NCI-H2081 treated with DMSO at 0.1 percent for 48 hours (cell line): ENCODE measurements around the gene ORC4.
"Not testable (repeated sequence)": the region's sequence is repeated elsewhere in the genome, so short reads cannot be mapped to it uniquely, and the experiment has no call there.

Source experiments
- DNase-seq: peaks from one replicate; lab custom pipeline; 2025; lab: John Stamatoyannopoulos, UW

Gene ORC4

DNA sequence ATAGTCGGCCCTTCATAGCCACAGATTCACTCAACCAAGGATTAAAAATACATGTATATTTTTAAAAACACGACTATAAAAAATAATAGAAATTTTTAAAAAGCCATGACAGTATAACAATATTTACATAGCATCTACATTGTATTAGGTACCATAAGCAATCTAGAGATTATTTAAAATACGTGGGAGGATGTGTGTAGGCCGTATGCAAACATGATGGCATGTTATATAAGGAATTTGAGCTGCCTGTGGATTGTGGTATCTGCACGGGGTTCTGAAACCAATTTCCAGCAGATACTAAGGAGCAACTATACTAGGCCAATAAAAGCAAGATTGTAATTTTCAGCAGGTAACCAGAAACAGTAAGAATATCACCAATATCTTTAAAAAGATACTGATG is 5.9 kb downstream of the ORC4 start:
- DNase-seq: no peak

DNA sequence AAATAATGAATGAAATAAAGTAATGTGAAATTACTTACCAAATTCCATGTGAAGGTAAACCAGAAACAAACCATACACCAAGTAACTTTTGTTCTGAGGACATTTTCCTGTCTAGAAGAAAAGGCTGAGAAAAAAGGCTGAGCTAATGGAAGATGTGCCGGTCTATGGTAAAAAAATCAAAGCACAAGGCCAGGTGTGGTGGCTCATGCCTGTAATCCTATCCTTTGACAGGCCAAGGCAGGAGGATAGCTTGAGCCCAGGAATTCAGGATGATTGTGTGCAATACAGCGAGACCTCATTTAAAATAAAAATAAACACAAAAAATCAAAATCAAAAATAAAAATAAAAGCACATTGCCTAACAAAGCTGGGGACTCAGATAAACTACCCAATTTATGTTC is 6.7 kb downstream of the ORC4 start:
- DNase-seq: no peak

DNA sequence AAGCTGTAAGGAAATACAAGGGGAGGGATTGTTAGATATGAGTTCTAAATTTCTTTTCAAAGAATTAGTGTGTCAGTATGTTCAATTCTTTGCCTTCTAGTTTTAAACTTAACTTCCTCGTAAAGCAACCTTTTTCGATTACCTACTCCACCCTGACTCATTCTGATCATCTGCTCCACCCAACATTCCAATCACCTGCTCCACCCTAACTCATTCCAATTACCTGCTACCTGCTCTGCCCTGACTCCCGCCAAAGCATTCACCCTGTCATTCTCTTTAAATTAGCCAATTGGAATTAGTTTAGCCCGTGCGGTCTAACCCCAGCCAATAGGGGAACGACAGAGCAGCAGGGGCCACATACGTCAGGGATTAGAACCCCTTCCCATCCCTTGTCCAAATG is 12.1 kb downstream of the ORC4 start:
- not testable (repeated sequence) for DNase-seq

DNA sequence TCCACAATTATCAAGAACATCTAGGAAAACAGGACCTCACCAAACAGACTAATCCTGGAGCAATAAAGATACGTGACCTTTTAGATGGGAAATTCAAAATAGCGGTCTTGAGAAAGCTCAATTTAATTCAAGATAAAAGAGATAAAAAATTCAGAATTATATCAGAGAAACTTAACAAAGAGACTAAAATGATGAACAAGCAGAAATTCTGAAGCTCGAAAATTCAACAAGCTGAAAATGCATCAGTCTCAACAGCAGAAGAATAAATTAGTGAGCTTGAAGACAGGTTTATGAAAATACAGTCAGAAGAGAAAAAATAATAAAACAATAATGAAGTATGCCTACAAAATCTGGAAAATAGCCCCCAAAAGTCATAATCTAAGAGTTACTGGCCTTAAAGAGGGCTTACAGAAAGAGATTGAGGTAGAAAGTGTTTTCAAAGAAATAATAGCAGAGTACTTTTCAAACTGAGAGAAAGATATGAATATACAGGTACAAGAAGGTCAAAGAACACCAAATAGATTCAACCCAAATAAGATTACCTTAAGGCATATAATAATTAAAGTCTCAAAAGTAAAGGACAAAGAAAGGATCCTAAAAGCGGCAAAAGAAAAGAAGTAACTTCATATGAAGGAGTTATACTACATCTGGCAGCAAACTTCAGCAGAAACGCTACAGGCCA is 13.2 kb downstream of the ORC4 start:
- no peak for DNase-seq

DNA sequence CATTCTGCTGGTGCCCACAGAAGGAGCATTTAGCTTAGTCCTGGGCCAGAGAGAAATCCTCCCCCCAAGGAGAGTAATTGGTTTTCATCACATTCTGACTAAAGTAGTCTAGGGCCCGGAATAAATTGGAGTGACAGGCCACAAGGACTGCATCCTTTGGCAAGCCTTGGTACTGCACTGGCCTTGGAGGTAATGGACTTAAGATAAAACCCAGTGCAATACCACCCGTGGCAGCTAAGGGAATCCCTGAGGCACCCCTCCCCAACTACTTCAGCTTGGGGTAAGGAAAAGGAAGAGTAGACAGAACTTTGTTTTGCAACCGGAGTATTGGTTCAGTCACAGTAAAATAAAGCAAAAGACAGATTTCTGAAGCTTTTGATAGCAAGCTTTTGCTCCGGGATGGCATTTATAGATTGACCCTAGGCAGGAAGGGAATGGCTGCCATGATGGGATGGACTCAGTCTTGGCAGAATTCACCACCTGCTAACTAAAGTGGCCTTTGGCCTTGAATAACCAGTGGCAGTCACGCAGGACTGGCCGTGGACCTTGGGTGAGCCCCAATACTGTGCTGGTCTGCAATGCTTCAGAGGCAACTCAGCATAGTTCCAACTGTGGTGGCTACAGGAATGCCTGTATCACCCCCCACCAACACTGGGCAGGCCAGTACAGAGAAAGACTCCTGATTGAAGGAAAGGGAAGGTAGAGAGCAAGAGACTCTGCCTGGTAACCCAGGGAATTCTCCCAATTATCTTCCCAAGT is 14.1 kb downstream of the ORC4 start:
- no peak for DNase-seq

DNA sequence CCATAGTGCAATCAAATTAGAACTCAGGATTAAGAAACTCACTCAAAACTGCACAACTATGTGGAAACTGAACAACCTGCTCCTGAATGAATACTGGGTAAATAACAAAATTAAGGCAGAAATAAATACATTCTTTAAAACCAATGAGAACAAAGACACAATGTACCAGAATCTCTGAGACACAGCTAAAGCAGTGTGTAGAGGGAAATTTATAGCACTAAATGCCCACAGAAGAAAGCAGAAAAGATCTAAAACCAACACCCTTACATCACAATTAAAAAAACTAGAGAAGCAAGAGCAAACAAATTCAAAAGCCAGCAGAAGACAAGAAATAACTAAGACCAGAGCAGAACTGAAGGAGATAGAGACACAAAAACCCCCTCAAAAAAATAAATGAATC is 18.1 kb downstream of the ORC4 start:
- DNase-seq: not testable (repeated sequence)

DNA sequence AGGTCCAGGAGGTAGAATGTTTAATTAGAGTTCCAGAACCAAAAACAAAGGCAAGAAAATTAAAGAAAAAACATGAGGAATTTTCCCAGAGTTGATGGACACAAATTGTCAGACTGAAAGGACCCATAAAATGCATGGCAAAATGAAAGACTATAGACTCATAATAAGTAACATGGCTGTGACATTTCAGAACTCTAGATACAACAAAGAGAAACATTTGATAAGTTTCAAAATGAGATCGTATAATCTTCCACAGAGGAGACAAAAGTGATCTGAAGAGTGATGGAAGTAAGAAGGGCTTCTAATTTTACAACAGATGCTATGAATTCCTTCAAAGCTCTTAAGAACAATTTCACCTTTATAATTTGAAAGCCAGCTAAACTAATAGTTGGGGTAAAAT is 20.4 kb downstream of the ORC4 start:
- no peak for DNase-seq

DNA sequence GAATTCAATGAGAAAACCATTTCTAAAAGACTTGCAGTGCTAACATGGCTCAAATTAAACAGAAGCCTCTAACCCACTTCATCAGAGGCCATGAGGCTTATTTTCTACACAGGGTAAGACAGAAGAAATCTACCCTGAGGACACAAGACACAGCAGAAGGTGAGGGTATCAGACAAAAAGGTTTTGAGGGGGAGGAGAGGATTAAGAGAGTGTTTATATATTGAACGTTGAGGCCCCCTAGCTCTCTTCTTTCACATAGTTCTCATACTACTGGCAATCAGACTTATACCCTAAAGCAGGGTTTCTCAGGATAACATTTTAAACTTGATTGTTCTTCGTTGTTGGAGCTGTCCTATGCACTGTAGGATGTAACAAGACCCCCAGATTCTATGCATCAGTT is 21.4 kb downstream of the ORC4 start:
- DNase-seq: no peak

DNA sequence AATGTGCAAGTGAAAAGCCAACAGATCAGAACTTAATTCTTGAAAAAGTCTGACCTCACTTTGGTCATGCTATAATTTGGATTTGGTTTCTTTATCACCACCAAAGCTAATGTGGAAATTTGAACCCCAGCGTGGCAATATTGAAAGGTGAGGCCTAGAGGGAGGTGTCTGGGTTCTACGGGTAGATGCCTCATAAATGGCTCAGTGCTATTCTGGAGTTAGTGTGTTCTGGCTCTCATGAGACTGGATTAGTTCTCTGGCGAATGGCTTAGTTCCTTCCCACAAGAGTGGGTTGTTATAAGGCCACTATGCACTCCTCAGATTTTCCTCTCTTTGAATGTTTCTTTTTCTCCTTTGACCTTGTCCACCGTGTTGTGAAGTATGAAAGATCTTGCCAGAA is 22.3 kb downstream of the ORC4 start:
- DNase-seq: no peak

DNA sequence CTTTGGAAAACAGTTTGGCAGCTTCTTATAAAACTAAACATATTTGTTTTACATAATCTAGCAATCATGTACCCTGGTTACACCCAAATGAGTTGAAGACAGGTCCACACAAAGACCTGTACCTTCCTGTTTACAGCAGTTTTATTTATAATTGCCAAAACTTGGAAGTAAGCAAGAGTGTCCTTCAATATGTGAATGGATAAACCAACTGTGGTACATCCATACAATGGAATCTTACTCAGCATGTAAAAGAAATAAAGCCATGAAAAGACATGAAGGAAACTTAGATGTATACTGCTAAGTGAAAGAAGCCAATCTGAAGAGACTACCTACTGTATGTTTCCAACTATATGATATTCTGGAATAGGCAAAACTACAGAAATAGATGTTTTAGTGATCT is 23.7 kb downstream of the ORC4 start:
- DNase-seq: no peak

DNA sequence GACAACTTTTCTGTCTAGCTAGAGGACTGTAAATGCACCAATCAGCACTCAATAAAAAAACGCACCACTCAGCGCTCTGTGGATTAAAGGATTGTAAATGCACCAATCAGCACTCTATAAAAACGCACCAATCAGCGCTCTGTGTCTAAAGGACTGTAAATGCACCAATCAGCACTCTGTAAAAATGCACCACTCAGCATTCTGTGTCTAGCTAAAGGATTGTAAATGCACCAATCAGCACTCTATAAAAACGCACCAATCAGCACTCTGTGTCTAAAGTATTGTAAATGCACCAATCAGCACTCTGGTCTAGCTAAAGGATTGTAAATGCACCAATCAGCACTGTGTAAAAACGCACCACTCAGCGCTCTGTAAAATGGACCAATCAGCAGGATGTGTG is 25.6 kb downstream of the ORC4 start:
- DNase-seq: not testable (repeated sequence)

DNA sequence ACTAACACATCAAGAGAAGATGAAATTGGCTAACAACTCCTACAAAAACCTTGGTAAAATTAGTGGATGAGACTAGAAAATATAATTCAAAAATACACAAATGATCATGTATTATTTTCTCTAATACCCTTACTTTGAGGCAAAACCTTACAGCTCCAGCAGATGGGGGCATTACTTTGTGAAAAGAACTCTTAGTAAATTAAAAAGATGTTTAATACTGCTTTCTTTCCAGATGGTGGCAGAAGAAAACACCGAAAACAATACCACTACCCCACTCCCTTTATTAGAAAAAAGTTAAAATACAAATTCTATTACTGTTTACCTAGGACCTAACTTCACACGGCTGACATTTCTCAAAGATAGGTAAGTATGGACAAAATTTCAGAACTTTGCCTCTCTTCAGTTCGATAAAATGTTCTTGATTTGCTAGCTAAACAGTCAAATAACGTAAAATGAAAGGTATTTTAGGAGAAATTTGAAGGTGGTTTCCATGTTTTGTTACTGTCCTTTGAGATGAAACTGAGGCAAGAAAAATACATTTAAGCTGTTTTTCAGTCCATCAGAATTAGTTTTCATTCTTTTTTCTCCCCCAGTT is 30.6 kb downstream of the ORC4 start:
- no peak for DNase-seq

DNA sequence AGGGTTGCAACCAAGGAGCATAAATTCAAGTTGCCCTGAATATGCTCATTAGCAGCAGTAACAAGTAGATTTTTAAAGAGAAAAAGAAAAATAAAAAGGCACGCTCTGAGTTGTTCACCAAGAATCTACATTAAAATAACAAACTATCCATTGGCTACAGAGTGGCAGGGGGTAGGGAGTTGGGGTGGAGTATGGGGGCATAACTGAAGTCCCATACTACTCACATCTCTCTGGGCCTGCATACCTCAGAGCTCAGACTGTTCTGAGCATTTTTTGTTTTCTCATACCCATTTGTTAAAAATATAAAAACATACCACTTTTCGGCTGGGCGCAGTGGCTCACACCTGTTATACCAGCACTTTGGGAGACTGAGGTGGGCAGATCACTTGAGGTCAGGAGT is 31.4 kb downstream of the ORC4 start:
- DNase-seq: no peak

DNA sequence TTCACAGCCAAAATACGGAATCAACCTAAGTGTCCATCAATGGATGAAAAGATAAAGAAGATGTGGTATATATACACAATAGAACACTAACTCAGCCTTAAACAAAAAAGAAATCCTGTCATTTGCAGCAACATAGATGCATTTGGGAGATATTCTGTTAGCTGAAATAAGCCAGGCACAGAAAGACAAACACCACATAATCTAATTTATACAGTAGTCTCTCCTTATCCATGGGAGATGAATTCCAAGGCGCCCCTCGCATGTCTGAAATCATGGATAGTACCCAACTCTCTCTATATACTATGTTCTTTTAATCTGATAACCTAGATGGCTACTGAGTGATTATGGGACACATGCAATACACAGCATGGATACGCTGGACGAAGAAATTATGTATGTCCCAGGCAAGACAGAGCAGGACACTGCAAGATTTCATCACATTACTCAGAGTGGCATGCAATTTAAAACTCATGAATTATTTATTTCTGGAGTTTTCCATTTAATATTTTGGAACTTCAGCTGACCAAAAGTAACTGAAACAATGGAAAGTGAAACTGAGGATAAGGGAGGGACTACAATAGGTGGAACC is 39.5 kb downstream of the ORC4 start:
- no peak for DNase-seq

DNA sequence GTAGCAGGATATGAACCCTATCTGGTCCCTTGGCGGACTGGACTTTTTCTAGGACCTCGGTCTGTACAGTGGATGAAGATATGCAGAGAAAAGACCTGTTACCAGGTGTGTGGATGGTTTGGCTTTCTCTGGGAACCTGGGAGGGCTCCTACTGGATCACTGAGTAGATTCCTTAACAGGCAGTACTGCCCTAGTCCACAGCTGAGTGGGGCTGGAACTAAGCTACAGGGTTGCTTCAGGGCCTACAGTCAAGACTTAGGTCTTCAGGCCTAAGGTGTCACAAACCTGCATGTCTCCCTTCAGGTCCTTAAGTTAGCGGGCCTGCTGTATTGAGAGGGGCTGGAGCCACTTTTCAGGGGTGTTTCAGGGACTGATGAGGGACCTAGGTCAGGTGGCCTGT is 42.9 kb downstream of the ORC4 start:
- no peak for DNase-seq

DNA sequence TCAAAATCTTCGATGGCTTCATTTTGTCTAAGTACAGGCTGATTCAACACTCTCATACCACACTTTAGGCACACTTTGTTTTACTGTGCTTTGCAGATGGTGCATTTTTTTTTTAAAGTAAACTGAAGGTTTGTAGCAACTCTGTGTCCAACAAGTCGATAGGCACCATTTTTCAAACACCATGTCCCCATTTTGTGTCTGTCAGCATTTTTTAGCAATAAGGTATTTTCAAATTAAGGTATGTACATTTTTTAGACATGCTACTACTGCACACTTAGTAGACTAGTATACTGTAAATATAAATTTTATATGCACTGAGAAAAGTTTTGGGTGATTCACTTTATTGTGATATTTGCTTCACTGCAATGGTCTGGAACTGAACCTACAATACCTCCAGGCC is 44.4 kb downstream of the ORC4 start:
- DNase-seq: no peak

DNA sequence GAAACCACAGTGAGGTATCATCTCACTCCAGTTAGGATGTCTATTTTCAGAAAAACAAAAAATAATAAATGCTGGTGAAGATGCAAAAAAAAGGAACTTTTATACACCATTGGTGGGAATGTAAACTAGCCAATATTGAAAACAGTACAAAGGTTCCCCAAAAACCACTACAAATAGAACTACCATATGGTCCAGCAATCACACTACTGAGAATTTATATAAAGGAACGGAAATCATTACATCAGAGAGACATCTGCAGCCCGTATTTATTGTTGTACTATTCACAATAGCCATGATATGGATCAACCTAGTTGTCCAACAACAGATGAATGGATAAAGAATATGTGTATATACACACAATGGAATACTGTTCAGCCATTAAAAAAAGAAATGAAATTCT is 52.0 kb downstream of the ORC4 start:
- no peak for DNase-seq

DNA sequence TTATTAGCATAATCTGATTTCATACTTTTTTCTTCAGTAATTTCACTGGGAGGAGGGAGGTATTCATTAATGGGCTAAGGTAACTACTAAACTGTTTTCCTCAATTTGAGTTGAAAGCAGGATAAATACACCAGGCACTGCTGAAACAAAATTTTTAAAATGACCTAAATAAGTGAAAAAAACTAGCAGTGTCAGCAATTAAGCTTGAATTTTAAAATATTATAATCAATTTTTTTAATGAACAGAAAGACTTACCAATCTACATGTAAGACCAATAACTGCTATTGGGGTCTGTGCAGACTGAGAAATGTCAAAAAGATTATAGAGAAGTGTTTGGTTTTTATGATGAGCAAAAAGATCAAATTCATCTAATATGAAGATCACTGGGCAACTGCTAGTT is 68.4 kb downstream of the ORC4 start:
- no peak for DNase-seq

DNA sequence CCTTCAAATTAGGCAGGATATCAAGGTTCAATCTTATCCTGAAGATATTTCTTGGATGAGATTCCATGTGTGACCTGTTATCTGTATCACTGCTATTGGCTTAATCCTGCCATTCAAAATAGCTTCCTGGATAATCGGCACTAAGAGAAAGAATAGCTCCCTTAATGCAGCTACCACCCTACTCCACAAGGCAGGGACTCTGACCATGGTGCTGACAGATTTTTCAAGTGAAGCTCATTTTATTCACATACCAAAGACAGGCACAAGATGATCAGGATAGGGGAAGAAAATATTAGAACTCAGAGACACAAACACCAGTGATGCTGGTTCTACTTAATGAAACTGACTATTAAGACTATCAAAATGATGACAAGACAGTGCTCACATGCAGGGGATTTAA is 74.9 kb downstream of the ORC4 start:
- no peak for DNase-seq

DNA sequence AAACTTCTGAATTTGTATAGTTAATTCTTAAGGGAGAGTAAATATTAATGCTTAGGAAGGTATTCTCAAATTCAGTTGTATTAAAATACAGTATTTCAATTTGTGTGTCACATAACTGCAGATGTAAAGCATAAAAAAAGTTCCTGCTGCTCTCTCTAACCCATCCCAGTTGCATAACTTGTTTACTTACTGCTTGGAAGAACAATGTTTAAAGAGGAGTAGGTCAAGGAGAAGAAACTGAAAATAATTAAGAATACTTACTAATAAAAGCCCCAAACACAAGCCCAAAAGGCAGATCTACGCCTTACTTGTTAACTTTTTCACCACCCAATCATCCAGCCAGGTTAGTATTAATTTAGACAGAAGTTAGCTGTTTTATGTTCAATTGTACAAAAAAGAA is 81.2 kb downstream of the ORC4 start:
- DNase-seq: no peak

DNA sequence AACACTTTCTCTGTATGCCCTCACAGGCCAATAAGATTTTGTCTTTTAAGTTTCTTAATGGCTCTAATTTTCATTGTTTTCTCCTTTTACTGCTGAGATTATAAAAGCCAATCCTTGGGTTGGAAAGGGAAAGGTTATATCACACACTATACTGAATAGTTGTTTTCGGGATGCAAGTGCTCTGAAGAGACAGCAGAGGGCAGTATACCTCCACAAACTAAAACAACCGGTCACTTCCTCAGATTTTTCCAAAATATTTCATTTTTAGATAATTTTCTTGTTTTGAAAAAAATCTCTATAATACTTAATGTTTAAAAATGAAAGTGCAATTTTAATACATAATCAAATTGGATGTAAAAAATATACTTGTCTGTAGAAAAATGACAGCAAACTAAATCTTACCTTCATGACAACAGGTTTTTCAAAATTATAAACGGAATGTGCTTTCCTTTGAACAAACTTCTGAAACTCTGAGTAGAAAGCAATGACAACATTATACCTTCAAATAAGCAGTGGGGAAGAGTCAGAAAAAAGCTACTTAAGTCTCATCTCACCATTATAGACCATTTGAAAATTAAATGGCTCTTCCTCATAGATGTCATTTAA is 82.7 kb downstream of the ORC4 start:
- DNase-seq: no peak

DNA sequence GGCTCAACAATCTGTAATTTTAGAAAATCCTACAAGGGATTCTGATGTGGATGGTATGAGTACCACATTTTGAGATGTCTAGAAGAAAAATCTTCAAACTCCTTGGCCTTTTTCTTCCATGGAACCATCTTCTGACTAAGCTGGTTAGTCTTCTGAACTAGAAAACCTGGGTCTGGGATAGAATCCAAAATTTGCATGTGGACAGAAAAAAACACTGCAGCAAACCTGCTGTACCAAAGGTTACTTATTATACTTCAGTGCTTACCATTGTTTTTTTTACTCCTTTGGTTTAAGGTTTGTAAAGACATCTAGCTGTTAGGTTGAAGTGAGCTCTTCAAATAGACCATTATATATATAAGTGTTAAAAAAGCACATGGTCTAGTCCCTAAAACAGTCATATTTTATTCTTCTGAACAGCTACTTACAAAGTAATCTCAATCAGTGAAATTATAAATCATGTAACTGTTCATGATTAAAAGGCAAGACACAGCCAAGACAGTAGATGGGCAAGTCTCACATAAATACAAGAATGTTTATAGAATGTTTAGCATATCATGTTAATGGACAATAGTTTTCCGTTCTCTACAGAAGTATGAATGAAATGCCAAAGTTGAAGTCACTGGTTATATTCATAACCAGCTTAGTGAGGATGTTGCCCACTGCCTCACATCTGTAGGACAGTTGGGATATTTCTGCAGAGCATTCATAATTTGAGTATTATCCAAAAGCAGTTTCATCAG is 85.5 kb downstream of the ORC4 start:
- no peak for DNase-seq
